Kidney (tissue), 14 donors: ENCODE data around the gene LATS2. TPM values are rescaled to one million over a fixed set of nuclear protein-coding genes. Genes with fewer than 3 reads are reported as not detected.

Source experiments
- DNase-seq, 5 donors: peaks; one replicate each; pipeline ENCODE4 v3.0.0-alpha.2; 2013 to 2020
- FAIRE-seq: peaks from 2 replicates; lab custom pipeline; 2012; peaks lifted over from hg19 to GRCh38; lab: Jason Lieb, UNC
- H3K27ac ChIP-seq, 2 donors: one replicate each; pipeline ENCODE4 v1.7.0; 2013; ENCODE audit warnings: low read depth in 2 of 2, low read length in 2 of 2, inconsistent platforms in 1 of 2
- H3K27me3 ChIP-seq: one replicate; pipeline ENCODE4 v1.7.1; 2013; ENCODE audit warnings: low read length, inconsistent platforms; ENCODE audit not compliant: control insufficient read depth, insufficient read depth
- H3K36me3 ChIP-seq, 3 donors: one replicate each; pipeline versions ENCODE4 v1.7.0 to v1.7.1; 2013; ENCODE audit warnings: low read length in 3 of 3, control low read depth in 1 of 3, inconsistent platforms in 1 of 3; ENCODE audit not compliant: insufficient read depth in 3 of 3, control insufficient read depth in 2 of 3
- H3K4me1 ChIP-seq, 3 donors: one replicate each; pipeline versions ENCODE4 v1.7.0 to v1.7.1; 2013; ENCODE audit warnings: low read length in 3 of 3, inconsistent platforms in 1 of 3, low read depth in 1 of 3; ENCODE audit not compliant: control insufficient read depth in 2 of 3, insufficient read depth in 2 of 3
- H3K4me3 ChIP-seq, 3 donors: one replicate each; pipeline versions ENCODE4 v1.7.0 to v1.8.1; 2013; ENCODE audit warnings: low read length in 3 of 3, control low read depth in 1 of 3, inconsistent platforms in 1 of 3
- H3K9ac ChIP-seq, 3 donors: one replicate each; pipeline versions ENCODE4 v1.7.0 to v1.7.1; 2013; ENCODE audit warnings: low read length in 3 of 3, control low read depth in 1 of 3, inconsistent platforms in 1 of 3
- H3K9me3 ChIP-seq, 3 donors: one replicate each; pipeline versions ENCODE4 v1.7.0 to v1.7.1; 2013; ENCODE audit warnings: low read length in 3 of 3, control low read depth in 1 of 3, inconsistent platforms in 1 of 3; ENCODE audit not compliant: control insufficient read depth in 2 of 3, insufficient read depth in 1 of 3
- intact Hi-C: fragments of 100-400 bp; cut with DNase I; formaldehyde crosslinking; loops from one replicate; pipeline ENCODE4 v1.11.1; 2022
- polyA plus RNA-seq: library from polyadenylated mRNA; stranded (reverse); fragments of 350-450 nt; fragmentation: Illumina TruSeq; extraction: RNeasy Lipid Tissue Mini Kit (QIAGEN cat#74804); gene quantifications from one replicate; pipeline ENCODE4 v1.2.3, GENCODE V29; 2014; ENCODE audit warnings: low read depth, low replicate concordance; ENCODE audit not compliant: insufficient read depth
- total RNA-seq: library from RNA; stranded (reverse); fragmentation: NEBNext Ultra II Directional; extraction: Animal tissue kit (Norgen Biotek cat#: 25700); gene quantifications from one replicate; pipeline ENCODE4 v1.2.1, GENCODE V29; 2021
- TF ChIP-seq, protein P1 (sequence below): IDR thresholded peaks from 3 replicates; pipeline ENCODE4 v1.5.1; 2012; ENCODE audit warnings: mild to moderate bottlenecking, moderate library complexity, borderline replicate concordance; ENCODE audit not compliant: insufficient read depth; ENCODE audit errors: extremely low read depth
- donor health status: control.
- donor health status: control.
- donor health status: control.
- donor health status: control.
- donor health status: control.
- donor health status: DM: yes; HTN: yes; CAD: no.
- donor health status: Normal renal cell carcinoma (clear cell type).

The LATS2 gene
- total and polyA plus RNA-seq, 2 donors from 2014 or later: 5.5 to 26.3 TPM

DNA sequence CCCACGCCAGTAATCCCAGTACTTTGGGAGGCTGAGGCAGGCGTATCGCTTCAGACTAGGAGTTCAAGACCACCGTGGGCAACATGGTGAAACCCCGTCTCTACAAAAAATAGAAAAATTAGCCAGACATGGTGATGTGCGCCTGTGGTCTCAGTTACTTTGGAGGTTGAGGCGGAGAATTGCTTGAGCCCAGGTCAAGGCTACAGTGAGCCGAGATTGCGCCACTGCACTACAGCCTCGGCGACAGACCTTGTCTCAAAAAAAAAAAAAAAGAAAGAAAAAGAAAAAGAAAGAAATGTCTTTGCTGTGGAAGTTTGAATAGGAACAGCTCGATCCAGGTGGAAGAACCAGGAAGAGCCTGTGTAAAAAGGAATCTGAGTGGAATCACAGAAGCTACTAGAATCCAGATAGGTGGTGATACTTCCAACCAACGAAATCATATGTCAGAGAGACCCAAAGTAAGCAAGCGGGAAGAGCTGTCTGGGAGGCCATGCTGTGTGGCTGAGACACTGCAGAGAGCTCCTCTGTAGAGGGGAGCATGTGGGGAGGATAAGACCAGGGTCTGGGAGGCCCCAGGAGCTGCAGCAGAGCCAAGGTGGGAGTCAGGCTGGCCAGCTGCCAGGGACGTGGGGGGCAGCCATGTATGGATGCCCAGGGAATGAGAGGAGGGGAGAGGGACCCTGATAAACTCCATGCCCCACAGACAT is 21.1 kb downstream of the LATS2 start:
- no peak for FAIRE-seq

DNA sequence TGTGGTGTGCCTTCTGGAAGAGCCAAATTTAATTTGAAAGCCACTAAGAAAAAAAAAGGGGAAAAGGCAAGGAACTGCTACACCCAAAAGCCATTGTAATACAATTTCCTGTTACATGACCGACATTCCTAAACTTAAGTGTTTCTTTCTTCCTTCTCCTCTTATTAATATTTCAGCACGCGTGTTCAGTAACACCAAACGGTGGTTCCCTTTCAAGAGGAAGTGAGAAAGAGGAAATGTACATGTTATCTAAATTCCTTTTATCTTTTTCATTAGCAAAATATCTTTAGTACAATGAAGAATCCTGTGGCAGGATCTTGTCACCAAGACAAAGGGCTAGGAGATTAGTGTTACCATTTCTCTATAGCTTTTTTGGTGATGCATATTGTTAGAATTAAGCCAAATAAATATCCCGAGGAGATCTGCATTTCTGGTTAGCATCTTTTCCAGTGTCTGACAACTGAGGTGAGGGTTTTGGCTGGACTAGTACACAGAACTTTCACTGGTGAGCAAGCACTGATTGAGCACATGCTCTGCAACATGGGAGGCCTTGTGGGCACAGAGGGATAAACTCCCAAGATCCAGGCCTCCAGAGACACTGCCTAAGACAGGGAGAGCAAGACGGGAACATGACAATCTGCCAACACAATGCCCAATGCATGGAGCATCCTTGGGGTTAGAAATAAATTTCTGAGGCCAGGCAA is 22.1 kb downstream of the LATS2 start:
- peaks cover 0 to 2% (median 0%) of the 10 kb centered on the region in 3 donors for H3K36me3 ChIP-seq
- no peaks in the 10 kb centered on the region for H3K9me3 ChIP-seq
- peaks cover 0 to 12% (median 9%) of the 10 kb centered on the region in 3 donors for H3K4me1 ChIP-seq
- H3K4me3 ChIP-seq: no peak overlapping the region
- no peak for FAIRE-seq
- no peak for DNase-seq
- TF ChIP-seq, protein P1, sequence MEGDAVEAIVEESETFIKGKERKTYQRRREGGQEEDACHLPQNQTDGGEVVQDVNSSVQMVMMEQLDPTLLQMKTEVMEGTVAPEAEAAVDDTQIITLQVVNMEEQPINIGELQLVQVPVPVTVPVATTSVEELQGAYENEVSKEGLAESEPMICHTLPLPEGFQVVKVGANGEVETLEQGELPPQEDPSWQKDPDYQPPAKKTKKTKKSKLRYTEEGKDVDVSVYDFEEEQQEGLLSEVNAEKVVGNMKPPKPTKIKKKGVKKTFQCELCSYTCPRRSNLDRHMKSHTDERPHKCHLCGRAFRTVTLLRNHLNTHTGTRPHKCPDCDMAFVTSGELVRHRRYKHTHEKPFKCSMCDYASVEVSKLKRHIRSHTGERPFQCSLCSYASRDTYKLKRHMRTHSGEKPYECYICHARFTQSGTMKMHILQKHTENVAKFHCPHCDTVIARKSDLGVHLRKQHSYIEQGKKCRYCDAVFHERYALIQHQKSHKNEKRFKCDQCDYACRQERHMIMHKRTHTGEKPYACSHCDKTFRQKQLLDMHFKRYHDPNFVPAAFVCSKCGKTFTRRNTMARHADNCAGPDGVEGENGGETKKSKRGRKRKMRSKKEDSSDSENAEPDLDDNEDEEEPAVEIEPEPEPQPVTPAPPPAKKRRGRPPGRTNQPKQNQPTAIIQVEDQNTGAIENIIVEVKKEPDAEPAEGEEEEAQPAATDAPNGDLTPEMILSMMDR: no peak
- no peaks in the 10 kb centered on the region for H3K27me3 ChIP-seq
- H3K9ac ChIP-seq: no peak overlapping the region
- intact Hi-C loops: no loop called here
- no peak overlapping the region for H3K27ac ChIP-seq

More for the DNA sequence above, 21.1 kb downstream of the LATS2 start:
- H3K36me3 ChIP-seq: peaks cover 0 to 7% (median 3%) of the 10 kb centered on the region in 3 donors
- H3K4me1 ChIP-seq: peaks cover 0 to 7% (median 6%) of the 10 kb centered on the region in 3 donors
- no peak overlapping the region for H3K27ac ChIP-seq
- intact Hi-C loops: no loop called here
- no peak for DNase-seq
- no peaks in the 10 kb centered on the region for H3K9me3 ChIP-seq
- TF ChIP-seq, protein P1: no peak
- no peak overlapping the region for H3K4me3 ChIP-seq
- no peak overlapping the region for H3K9ac ChIP-seq
- no peaks in the 10 kb centered on the region for H3K27me3 ChIP-seq

DNA sequence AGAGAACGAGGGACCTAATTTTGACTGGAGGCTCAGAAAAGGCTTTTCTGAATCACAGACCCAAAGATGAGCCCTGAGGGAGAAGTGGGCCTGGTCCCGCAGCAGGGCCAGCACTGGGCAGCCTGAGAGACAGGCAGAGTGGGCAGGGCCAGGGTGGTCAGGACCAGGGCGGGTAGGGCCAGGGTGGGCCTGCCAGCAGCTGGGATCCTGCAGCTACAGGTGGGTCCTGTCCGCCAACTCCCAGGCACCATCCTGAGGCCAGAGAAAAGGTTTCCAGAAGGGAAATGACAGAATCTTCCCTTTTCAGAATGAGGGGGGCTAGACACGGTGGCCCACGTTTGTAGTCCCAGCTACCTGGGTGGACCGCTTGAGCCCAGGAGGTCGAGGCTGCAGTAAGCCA is 23.7 kb downstream of the LATS2 start:
- Histone ChIP-seq H3K9me3 (no peaks in the 10 kb centered on the region), H3K4me3 (no peak overlapping the region), H3K27me3 (no peaks in the 10 kb centered on the region), H3K36me3 (peaks cover 0 to 2% (median 0%) of the 10 kb centered on the region in 3 donors), H3K27ac (no peak overlapping the region), H3K4me1 (peaks cover 4 to 25% (median 25%) of the 10 kb centered on the region in 3 donors), H3K9ac (no peak overlapping the region)
- DNase-seq (peak in 1 of 5 donors; percentile 15), FAIRE-seq (no peak)
- TF ChIP-seq, protein P1: no peak
- intact Hi-C loops: no loop called here
